Measurements from ENCODE around the gene SRF. TPM values are rescaled to one million over a fixed set of nuclear protein-coding genes. Genes with fewer than 3 reads are reported as not detected.

Gene SRF
- total RNA-seq, 1 donor from 2014 or later, result 33.6 TPM

GRCh38 chr6:43143235-43144128, 27.6 kb upstream of the SRF start:
- intact Hi-C loops (cut with DNase I), result loop anchor here (5.0 to 10.0 kb wide), 2 partner anchors 69 to 241 kb away; partner anchors contain the start of gene PTK7
- Histone ChIP-seq H3K4me1 (peaks cover 10% of the 10 kb centered on the region), H3K9me3 (no peaks in the 10 kb centered on the region), H3K4me3 (no peak overlapping the region), H3K27ac (peak overlapping the region; percentile 45), H3K36me3 (no peaks in the 10 kb centered on the region), H3K27me3 (no peaks in the 10 kb centered on the region)
- ATAC-seq, result peak; percentile 98
- peak; percentile 91 for DNase-seq
- TF ChIP-seq CTCF (IDR thresholded peaks at IDR 0.05), result peak; percentile 95

- intact Hi-C loops (cut with DNase I), result loop anchor here (5.0 to 10.0 kb wide), 2 partner anchors 70 to 243 kb away; partner anchors contain the start of gene PTK7
- Histone ChIP-seq H3K36me3 (no peaks in the 10 kb centered on the region), H3K4me3 (no peak overlapping the region), H3K27ac (no peak overlapping the region), H3K4me1 (peaks cover 10% of the 10 kb centered on the region), H3K9me3 (no peaks in the 10 kb centered on the region), H3K27me3 (no peaks in the 10 kb centered on the region)
- TF ChIP-seq CTCF (IDR thresholded peaks at IDR 0.05), result no peak
- ATAC-seq (no peak), DNase-seq (no peak)
These were observed 26.2 kb upstream of the SRF start for GRCh38 chr6:43144879-43145278.

- H3K4me1 ChIP-seq, result peaks cover 10% of the 10 kb centered on the region
- no peaks in the 10 kb centered on the region for H3K9me3 ChIP-seq
- TF ChIP-seq CTCF (IDR thresholded peaks at IDR 0.05), result no peak
- no peak overlapping the region for H3K27ac ChIP-seq
- no peak for ATAC-seq
- no peaks in the 10 kb centered on the region for H3K36me3 ChIP-seq
- no peak overlapping the region for H3K4me3 ChIP-seq
- no peak for DNase-seq
- H3K27me3 ChIP-seq, result no peaks in the 10 kb centered on the region
- intact Hi-C loops (cut with DNase I), result loop anchor here (10.0 kb wide), 1 partner anchor 71 kb away; the partner anchor contains the start of gene PTK7
These were observed 24.8 kb upstream of the SRF start for GRCh38 chr6:43146261-43146660.

- H3K4me3 ChIP-seq, result no peak overlapping the region
- H3K9me3 ChIP-seq, result no peaks in the 10 kb centered on the region
- no peaks in the 10 kb centered on the region for H3K36me3 ChIP-seq
- no peaks in the 10 kb centered on the region for H3K27me3 ChIP-seq
- intact Hi-C loops (cut with DNase I), result loop anchor here (10.0 kb wide), 1 partner anchor 72 kb away; the partner anchor contains the start of gene PTK7
- no peak for ATAC-seq
- TF ChIP-seq CTCF (IDR thresholded peaks at IDR 0.05), result no peak
- no peak for DNase-seq
- H3K4me1 ChIP-seq, result peaks cover 10% of the 10 kb centered on the region
- H3K27ac ChIP-seq, result no peak overlapping the region
These were observed 24.1 kb upstream of the SRF start for GRCh38 chr6:43146709-43147688.

- Histone ChIP-seq H3K9me3 (no peaks in the 10 kb centered on the region), H3K27me3 (no peaks in the 10 kb centered on the region), H3K4me3 (no peak overlapping the region), H3K36me3 (no peaks in the 10 kb centered on the region), H3K27ac (no peak overlapping the region), H3K4me1 (peaks cover 10% of the 10 kb centered on the region)
- intact Hi-C loops (cut with DNase I), result loop anchor here (10.0 kb wide), 1 partner anchor 73 kb away; the partner anchor contains the start of gene PTK7
- DNase-seq (no peak), ATAC-seq (no peak)
- no peak for TF ChIP-seq CTCF (IDR thresholded peaks at IDR 0.05)
These were observed 23.2 kb upstream of the SRF start for GRCh38 chr6:43147691-43148477.

Measured in upper lobe of right lung (tissue), 1 donor.